Right atrium auricular region (tissue), 2 donors: Measurements from ENCODE around the gene MYO18B. TPM values are rescaled to one million over a fixed set of nuclear protein-coding genes. Genes with fewer than 3 reads are reported as not detected.

Source experiments
- DNase-seq: peaks from one replicate; pipeline ENCODE4 v3.0.0-alpha.2; 2019; ENCODE audit warnings: low spot score
- H3K27ac ChIP-seq, 2 donors: fragments of 200-600 bp; sonication (generic); 1 replicate in 1 of 2; 2 replicates in 1 of 2; pipeline ENCODE4 v1.5.1; 2016 to 2019
- H3K27me3 ChIP-seq, 2 donors: fragments of 200-600 bp; sonication (generic); one replicate each; pipeline versions ENCODE4 v1.5.1 to v1.6.0; 2017 to 2019
- H3K36me3 ChIP-seq: fragments of 200-600 bp; sonication (generic); one replicate; pipeline ENCODE4 v1.5.1; 2016
- H3K4me1 ChIP-seq, 2 donors: fragments of 200-600 bp; sonication (generic); one replicate each; pipeline versions ENCODE4 v1.5.1 to v1.6.0; 2017 to 2019
- H3K4me3 ChIP-seq, 2 donors: fragments of 200-600 bp; sonication (generic); 1 replicate in 1 of 2; 2 replicates in 1 of 2; pipeline ENCODE4 v1.5.1; 2017 to 2019; ENCODE audit warnings: mild to moderate bottlenecking in 1 of 2, moderate library complexity in 1 of 2
- H3K9me3 ChIP-seq, 2 donors: fragments of 200-600 bp; sonication (generic); one replicate each; pipeline ENCODE4 v1.5.1; 2019
- total RNA-seq, 2 donors: library from RNA; depleted of rRNA; stranded (reverse); fragments of >200 nt; gene quantifications; one replicate each; pipeline ENCODE4 v1.1.0, GENCODE V29; 2016
- TF ChIP-seq, protein P1 (sequence below), 2 donors: fragments of 200-600 bp; sonication (generic); IDR thresholded peaks; one replicate each; pipeline ENCODE4 v1.5.1; 2019; ENCODE audit warnings: antibody characterized with exemption in 2 of 2

The MYO18B gene
- total RNA-seq, 2 donors from 2014 or later, result 119 to 247 TPM

DNA sequence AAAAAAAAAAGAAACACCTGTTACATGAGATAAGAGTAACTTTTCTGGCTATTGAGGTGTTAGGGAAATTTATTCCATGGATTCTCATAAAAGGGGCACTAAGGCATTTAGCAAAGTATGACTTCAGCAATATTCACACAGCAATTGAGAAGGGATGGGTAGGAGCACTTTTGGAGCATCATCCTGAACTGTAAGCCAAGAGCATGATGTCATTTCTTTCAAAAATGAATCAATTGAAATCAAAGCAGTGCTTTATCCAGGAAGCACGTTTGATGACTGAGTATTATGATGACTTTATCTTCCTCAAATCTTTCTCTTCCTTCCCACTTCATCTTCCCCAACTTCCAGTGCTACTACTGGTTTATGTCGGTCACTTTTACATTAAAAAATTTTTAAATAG is 140.4 kb downstream of the MYO18B start:
- H3K27ac ChIP-seq, result no peak overlapping the region
- no peaks in the 10 kb centered on the region for H3K27me3 ChIP-seq
- no peak for DNase-seq
- no peak overlapping the region for H3K4me3 ChIP-seq
- no peaks in the 10 kb centered on the region for H3K4me1 ChIP-seq
- H3K36me3 ChIP-seq, result peaks cover 49% of the 10 kb centered on the region
- TF ChIP-seq, protein P1, sequence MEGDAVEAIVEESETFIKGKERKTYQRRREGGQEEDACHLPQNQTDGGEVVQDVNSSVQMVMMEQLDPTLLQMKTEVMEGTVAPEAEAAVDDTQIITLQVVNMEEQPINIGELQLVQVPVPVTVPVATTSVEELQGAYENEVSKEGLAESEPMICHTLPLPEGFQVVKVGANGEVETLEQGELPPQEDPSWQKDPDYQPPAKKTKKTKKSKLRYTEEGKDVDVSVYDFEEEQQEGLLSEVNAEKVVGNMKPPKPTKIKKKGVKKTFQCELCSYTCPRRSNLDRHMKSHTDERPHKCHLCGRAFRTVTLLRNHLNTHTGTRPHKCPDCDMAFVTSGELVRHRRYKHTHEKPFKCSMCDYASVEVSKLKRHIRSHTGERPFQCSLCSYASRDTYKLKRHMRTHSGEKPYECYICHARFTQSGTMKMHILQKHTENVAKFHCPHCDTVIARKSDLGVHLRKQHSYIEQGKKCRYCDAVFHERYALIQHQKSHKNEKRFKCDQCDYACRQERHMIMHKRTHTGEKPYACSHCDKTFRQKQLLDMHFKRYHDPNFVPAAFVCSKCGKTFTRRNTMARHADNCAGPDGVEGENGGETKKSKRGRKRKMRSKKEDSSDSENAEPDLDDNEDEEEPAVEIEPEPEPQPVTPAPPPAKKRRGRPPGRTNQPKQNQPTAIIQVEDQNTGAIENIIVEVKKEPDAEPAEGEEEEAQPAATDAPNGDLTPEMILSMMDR (IDR thresholded peaks at IDR 0.05), result no peak
- no peaks in the 10 kb centered on the region for H3K9me3 ChIP-seq

DNA sequence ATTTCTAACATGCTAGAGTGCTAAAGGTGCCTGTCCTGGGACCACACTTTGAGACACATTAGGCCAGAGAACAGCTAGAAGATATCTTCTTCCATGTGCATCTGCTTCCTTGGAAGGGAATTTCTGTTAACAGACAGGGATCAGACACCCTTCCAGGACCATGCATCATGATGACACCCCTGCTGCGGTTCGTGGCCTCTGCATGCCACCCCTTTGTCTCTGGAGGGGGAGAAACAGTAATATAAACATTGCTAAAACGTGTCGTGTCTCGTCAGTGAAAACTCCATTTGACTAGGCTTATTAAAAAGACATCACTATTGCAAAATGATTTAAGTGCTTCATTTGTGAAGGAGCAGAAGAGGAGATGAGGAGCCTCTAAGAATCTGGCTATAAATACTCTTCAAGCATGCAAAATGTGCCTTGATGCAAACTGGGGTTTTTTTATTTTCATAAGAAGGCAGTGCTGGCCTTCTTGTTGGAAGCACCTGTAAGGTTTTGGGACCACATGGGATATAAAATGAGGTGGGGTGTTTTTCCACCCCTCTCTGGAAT is 141.6 kb downstream of the MYO18B start:
- Histone ChIP-seq H3K4me1 (no peaks in the 10 kb centered on the region), H3K4me3 (no peak overlapping the region), H3K27me3 (no peaks in the 10 kb centered on the region), H3K27ac (no peak overlapping the region), H3K9me3 (no peaks in the 10 kb centered on the region), H3K36me3 (peaks cover 38% of the 10 kb centered on the region)
- no peak for DNase-seq
- TF ChIP-seq, protein P1 (IDR thresholded peaks at IDR 0.05), result no peak

DNA sequence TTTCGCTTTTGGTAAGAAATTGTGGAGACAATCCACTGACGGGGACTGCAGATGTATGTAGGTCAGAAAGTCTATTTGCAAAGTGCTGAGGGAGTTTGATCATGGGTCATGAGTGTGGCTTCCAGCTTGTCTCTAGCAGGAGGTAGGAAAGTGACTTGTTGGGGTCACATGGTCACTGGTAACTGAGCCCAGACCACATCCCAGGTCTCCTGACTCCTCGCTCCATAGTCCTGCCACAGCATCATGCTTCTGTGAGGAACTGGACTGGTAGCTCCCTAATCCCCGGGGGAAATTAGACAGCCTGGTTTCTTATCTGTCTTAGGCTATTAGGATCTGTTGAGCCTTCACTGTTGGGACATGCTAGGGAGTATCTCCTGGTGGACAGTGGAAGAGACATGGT is 142.1 kb downstream of the MYO18B start:
- no peak for DNase-seq
- peaks cover 32% of the 10 kb centered on the region for H3K36me3 ChIP-seq
- TF ChIP-seq, protein P1 (IDR thresholded peaks at IDR 0.05), result no peak
- H3K4me1 ChIP-seq, result no peaks in the 10 kb centered on the region
- no peak overlapping the region for H3K4me3 ChIP-seq
- no peaks in the 10 kb centered on the region for H3K9me3 ChIP-seq
- no peak overlapping the region for H3K27ac ChIP-seq
- no peaks in the 10 kb centered on the region for H3K27me3 ChIP-seq

DNA sequence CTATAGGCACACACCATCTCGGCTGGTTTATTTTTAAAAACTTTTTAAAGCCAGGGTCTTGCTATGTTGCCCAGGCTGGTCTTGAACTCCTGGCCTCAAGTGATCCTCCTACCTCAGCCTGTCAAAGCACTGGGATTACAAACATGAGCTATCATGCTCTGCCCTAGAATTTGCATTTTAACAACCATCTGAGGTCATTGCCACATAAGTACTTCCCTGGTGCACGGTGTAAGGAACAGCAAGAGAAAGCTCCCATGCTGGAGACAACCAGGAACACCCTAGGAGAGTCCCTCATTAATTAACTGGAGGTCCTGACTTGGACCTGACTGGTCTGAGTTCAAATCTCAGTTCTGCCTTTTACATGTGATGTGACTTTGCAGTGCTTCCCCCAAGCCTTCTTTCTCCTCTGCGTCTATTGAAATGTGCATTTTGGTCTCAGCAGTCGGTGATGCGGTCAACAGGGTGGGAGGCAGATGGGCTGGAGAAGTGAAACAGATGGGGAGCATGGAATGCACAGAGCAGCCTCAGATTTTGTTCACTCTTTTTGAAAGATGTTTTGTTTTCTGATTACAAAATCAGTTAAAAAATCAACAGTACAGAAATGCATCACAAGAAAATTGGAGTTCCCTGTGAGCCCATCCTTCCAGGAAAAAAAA is 146.5 kb downstream of the MYO18B start:
- H3K9me3 ChIP-seq, result no peaks in the 10 kb centered on the region
- no peak overlapping the region for H3K27ac ChIP-seq
- TF ChIP-seq, protein P1 (IDR thresholded peaks at IDR 0.05), result no peak
- H3K4me3 ChIP-seq, result no peak overlapping the region
- peaks cover 44% of the 10 kb centered on the region for H3K36me3 ChIP-seq
- H3K27me3 ChIP-seq, result no peaks in the 10 kb centered on the region
- H3K4me1 ChIP-seq, result no peaks in the 10 kb centered on the region
- DNase-seq, result no peak

DNA sequence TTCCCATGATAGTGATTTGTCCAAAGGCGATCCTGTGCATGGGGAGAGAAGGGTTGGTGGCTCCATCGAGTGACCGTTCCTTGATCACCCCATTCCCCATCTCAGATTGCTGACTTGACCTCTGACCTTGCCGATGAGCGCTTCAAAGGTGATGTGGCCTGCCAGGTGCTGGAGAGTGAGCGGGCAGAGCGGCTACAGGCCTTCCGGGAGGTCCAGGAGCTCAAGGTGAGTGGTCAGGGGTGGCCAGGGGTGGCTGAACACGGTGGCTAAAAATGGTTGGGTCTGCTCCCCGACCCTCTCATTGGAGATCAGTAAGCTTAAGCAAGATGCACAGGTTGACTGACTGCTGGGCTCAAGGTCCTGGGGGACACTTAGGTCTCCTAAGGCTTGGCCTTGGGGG is 148.7 kb downstream of the MYO18B start:
- Histone ChIP-seq H3K4me3 (no peak overlapping the region), H3K36me3 (peaks cover 42% of the 10 kb centered on the region), H3K27me3 (no peaks in the 10 kb centered on the region), H3K27ac (no peak overlapping the region), H3K9me3 (no peaks in the 10 kb centered on the region), H3K4me1 (no peaks in the 10 kb centered on the region)
- DNase-seq, result no peak
- TF ChIP-seq, protein P1 (IDR thresholded peaks at IDR 0.05), result no peak

DNA sequence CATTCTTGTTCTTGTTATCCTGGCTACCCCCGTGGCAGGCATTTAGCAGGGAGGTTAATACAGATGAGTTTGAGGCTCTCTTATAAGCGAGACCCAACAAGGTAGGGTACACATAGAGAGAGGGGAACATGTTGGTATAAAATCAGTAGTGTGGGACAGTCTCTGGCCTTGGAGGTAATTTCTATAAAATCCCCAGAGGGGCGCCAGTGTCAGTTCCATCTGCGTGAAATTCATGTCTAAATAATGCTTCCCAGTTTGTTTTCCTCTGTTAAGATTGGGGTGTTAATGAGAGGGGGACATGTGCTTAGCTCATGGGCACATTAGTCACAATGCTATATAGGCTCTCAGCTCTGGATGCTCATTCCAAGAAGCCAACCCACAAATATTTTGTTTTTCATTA is 150.7 kb downstream of the MYO18B start:
- H3K9me3 ChIP-seq, result no peaks in the 10 kb centered on the region
- TF ChIP-seq, protein P1 (IDR thresholded peaks at IDR 0.05), result no peak
- no peak overlapping the region for H3K4me3 ChIP-seq
- no peak overlapping the region for H3K27ac ChIP-seq
- H3K36me3 ChIP-seq, result peaks cover 60% of the 10 kb centered on the region
- no peaks in the 10 kb centered on the region for H3K4me1 ChIP-seq
- no peak for DNase-seq
- no peaks in the 10 kb centered on the region for H3K27me3 ChIP-seq
